ENCODE data around the gene TSC2. TPM values are rescaled to one million over a fixed set of nuclear protein-coding genes. Genes with fewer than 3 reads are reported as not detected.
"Not testable (repeated sequence)": the region's sequence is repeated elsewhere in the genome, so short reads cannot be mapped to it uniquely, and the experiment has no call there.

TSC2 gene
- total RNA-seq, 1 donor from 2014 or later, result 96.4 TPM

DNA sequence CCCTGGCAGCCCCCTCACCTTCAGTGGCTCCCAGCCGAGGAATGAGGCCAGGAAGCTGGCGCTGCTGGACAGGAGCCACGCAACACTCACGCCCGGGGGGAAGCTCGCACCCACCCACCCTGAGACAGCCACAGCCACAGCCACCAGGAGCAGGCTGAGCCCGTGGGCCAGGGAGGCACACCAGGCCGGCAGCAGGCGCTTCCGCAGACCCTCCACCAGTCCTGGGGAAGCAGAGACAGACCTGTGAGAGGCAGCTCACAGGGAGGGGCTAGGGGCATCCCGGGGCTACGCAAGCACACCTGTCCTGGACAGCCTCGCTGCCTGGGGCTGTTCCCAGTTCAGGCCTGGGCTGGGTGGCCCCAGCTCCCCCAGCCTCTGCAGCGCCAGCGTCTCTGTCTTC lies 46.0 kb downstream of the TSC2 start:
- Mint-ChIP-seq H3K4me1 (ENCODE audit: low read depth) (no peaks in the 10 kb centered on the region), H3K27ac (no peak overlapping the region), H3K4me3 (no peak overlapping the region), H3K27me3 (ENCODE audit: insufficient read depth) (no peaks in the 10 kb centered on the region), H3K9me3 (no peaks in the 10 kb centered on the region), H3K36me3 (ENCODE audit: low read depth) (peaks cover 6% of the 10 kb centered on the region)
- intact Hi-C loops (cut with micrococcal nuclease), result no loop called here
- no peak for DNase-seq (ENCODE audit: low spot score)

DNA sequence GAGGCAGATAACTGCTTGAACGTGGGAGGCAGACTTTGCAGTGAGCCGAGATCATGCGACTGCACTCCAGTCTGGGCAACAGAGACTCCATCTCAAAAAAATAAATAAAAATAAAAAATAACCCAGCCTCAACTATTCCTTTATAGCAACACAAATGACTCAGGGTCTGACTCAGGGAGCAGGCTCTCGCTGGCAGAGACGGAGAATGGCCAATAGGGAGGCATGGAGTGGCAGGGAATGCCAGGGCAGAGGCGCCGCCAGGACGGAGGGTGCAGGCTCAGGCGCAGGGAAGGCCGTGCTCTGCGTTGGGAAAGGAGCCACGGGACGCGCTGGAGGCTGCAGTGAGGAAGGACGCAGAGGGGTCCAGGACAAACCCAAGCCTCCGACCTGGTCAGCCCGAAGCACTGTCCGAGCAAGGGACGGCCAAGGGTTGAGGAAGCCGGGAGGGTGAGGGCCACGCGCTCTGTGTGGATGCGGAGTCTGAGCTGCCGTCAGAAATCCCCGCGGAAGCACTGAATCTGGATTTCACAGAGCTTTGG lies 47.6 kb downstream of the TSC2 start:
- no peak for DNase-seq (ENCODE audit: low spot score)
- Mint-ChIP-seq H3K9me3 (no peaks in the 10 kb centered on the region), H3K4me1 (ENCODE audit: low read depth) (no peaks in the 10 kb centered on the region), H3K27ac (no peak overlapping the region), H3K4me3 (no peak overlapping the region), H3K36me3 (ENCODE audit: low read depth) (peaks cover 4% of the 10 kb centered on the region), H3K27me3 (ENCODE audit: insufficient read depth) (no peaks in the 10 kb centered on the region)
- intact Hi-C loops (cut with micrococcal nuclease), result no loop called here

DNA sequence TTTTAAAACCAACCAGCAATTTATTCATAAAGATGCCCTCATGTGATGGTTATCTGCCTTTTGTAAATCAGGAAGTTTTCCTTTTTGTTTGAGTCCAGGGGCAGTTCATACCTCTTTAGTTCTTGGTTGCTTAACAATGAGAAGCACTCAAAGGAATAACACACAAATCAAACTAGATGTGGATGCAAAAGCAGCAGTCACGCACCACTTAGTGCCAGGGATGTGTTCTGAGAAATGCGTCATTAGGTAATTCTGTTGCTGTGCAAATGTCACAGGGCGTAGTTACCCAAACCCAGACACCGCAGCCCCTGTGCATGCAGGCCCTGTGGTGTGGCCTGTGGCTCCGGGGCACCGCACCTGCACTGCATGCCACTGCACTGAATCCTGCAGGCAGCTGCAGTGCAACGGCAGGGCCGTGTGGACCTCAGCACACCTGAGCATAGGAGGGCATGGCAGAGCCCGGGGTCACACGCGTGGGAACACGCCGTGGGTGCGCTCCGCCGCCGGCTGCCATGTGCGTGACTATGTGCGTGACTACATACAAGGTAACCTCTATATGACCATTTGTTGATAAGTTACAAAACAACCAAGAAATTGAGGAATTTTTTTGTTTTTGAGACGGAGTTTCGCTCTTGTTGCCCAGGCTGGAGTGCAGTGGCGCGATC lies 48.3 kb downstream of the TSC2 start:
- intact Hi-C loops (cut with micrococcal nuclease), result no loop called here
- Mint-ChIP-seq H3K27ac (no peak overlapping the region), H3K4me1 (ENCODE audit: low read depth) (no peaks in the 10 kb centered on the region), H3K36me3 (ENCODE audit: low read depth) (peaks cover 4% of the 10 kb centered on the region), H3K27me3 (ENCODE audit: insufficient read depth) (no peaks in the 10 kb centered on the region), H3K9me3 (no peaks in the 10 kb centered on the region), H3K4me3 (no peak overlapping the region)
- no peak for DNase-seq (ENCODE audit: low spot score)

DNA sequence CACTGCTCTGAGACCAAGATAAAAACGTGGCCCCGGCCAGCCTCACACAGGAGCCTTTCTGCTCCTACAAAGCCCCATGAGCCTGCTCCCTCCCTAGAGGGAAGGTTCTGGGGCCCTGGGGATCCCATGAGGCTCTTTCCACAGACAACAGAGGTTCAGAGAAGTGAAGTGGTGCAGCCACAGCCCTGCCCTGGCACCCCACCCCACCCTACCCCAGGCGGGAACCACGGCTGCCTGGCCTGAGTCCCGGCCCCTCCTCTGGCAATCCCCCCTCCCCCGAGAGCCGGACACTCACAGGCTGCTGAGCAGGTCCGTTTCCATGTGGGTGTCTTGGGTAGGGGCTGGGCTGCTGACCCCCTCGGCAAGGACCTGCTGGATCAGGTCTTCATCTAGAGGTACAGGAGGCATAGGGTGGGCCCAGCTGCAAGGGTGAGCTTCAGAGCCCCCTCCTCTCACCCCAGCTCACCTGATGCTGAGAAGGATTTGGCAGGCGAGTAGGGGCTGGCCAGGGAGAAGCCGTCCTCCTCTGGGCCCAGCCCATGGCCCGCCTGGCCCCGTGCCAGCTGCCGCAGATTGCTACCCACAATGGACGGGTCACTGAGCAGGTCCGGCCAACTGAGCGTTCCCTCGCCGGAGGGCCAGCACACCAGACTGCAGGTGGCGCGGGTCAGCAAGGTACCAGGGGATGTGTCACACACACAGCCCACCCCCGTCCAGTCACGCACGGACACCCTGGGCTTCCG lies 49.2 kb downstream of the TSC2 start:
- Mint-ChIP-seq H3K27me3 (ENCODE audit: insufficient read depth) (no peaks in the 10 kb centered on the region), H3K9me3 (no peaks in the 10 kb centered on the region), H3K4me3 (no peak overlapping the region), H3K4me1 (ENCODE audit: low read depth) (no peaks in the 10 kb centered on the region), H3K36me3 (ENCODE audit: low read depth) (peaks cover 4% of the 10 kb centered on the region), H3K27ac (no peak overlapping the region)
- intact Hi-C loops (cut with micrococcal nuclease), result no loop called here
- DNase-seq (ENCODE audit: low spot score), result no peak

DNA sequence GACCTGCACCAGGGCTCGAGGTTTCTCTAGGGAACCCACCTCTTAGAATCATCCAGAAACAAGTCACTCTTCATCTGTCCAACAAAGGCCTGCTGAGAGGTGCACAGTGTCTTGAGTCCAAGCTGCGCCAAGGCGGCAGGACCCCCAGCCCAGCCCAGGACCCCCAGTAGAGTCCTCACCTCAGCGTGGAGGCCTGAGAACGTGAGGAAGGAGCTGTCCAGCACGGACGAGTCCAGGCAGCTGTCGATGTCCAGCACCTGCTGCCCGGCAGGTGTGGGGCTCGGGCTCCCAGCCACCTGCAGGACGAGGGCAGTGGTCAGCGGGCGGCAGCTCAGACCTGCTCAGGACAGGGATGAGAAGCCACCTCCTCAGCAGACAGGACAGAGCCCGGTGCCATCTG lies 49.9 kb downstream of the TSC2 start:
- H3K36me3 Mint-ChIP-seq (ENCODE audit: low read depth); H3K27me3 Mint-ChIP-seq (ENCODE audit: insufficient read depth); H3K9me3 Mint-ChIP-seq; H3K4me3 Mint-ChIP-seq; H3K4me1 Mint-ChIP-seq (ENCODE audit: low read depth); intact Hi-C loops (cut with micrococcal nuclease); DNase-seq (ENCODE audit: low spot score); H3K27ac Mint-ChIP-seq: not testable (repeated sequence)

DNA sequence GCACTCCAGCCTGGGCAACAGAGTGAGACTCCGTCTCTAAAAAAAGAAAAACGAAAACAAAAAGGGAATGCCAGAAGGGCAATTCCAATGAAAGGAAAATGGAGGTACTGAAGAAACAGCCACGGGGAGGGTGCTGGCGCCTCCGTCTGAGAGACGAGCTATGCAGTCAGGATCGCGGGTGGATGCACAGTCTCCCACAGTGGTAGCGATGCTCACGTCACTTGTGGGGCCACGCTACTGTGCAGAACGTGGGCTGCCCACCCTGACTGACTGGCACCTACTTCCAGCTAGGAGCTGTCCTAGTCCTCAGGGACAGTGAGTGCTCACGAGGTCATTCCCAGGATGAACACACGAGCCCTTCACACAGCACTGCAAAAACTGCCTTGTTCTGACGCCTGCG lies 53.8 kb downstream of the TSC2 start:
- intact Hi-C loops (cut with micrococcal nuclease); H3K27ac Mint-ChIP-seq; H3K27me3 Mint-ChIP-seq (ENCODE audit: insufficient read depth); H3K9me3 Mint-ChIP-seq; H3K36me3 Mint-ChIP-seq (ENCODE audit: low read depth); H3K4me3 Mint-ChIP-seq; H3K4me1 Mint-ChIP-seq (ENCODE audit: low read depth); DNase-seq (ENCODE audit: low spot score): not testable (repeated sequence)

DNA sequence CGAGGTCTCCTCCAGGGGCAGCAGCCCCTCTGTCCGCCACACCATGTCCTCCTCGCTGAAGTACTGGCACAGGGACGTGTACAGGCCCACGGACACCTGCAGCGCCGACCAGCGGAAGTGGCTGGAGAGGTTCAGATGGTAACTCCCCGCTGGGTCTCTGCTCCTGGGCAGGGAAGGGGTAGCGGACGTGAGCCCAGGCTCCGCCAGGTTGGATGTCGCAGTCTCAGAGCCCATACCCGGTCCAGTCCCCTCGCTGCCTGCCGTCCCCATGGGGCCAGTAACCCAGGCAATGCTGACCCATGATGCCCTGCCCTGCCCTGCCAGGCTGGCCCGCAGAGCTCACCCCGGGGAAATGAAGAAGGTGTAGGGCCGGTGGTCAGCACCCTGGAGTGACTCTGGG lies 54.7 kb downstream of the TSC2 start:
- no peaks in the 10 kb centered on the region for H3K9me3 Mint-ChIP-seq
- no peaks in the 10 kb centered on the region for H3K4me1 Mint-ChIP-seq (ENCODE audit: low read depth)
- no peak overlapping the region for H3K4me3 Mint-ChIP-seq
- H3K36me3 Mint-ChIP-seq (ENCODE audit: low read depth), result peaks cover 1% of the 10 kb centered on the region
- DNase-seq (ENCODE audit: low spot score), result no peak
- H3K27me3 Mint-ChIP-seq (ENCODE audit: insufficient read depth), result no peaks in the 10 kb centered on the region
- H3K27ac Mint-ChIP-seq, result no peak overlapping the region
- intact Hi-C loops (cut with micrococcal nuclease), result no loop called here

DNA sequence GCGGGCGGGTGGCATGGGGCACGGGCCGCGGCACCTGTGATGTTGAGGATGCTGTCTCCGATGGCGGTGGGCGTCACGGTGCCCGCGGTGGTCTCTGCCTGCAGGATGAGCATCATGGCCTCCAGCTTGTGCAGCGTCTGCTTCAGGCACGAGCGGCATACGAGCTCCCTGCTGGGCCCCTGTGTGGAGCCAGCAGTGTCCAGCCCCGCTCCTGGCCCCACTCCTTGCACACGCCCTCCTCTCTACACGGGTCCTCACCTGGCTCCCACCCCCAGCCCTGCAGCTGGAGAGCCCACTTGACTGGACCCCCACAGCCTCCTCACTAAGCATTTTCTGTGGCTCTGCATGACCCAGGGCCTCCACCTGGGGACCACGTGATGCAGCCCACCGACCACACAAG lies 56.7 kb downstream of the TSC2 start:
- H3K36me3 Mint-ChIP-seq (ENCODE audit: low read depth); H3K9me3 Mint-ChIP-seq; H3K27me3 Mint-ChIP-seq (ENCODE audit: insufficient read depth); DNase-seq (ENCODE audit: low spot score); intact Hi-C loops (cut with micrococcal nuclease); H3K27ac Mint-ChIP-seq; H3K4me1 Mint-ChIP-seq (ENCODE audit: low read depth); H3K4me3 Mint-ChIP-seq: not testable (repeated sequence)

DNA sequence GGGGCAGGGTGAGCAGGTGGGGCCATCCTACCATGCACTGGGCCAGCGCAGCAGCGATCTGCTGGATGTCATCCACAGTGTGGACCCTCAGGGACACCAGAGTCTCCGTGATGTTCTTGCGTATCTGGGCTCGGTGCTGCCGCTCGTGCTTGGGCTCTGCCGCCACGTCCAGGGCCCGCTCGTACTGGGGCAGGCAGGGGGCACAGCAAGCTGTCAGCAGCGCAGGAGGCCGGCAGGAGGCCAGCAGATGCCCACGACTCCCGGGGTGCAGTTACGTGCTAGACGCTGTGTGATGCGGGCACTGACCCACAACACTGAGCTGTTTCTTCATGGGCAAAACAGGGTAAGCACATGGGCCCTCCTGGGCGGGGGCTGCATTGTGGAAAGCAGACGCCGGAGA lies 57.5 kb downstream of the TSC2 start:
- H3K27me3 Mint-ChIP-seq (ENCODE audit: insufficient read depth); H3K27ac Mint-ChIP-seq; H3K36me3 Mint-ChIP-seq (ENCODE audit: low read depth); DNase-seq (ENCODE audit: low spot score); H3K4me1 Mint-ChIP-seq (ENCODE audit: low read depth); H3K4me3 Mint-ChIP-seq; intact Hi-C loops (cut with micrococcal nuclease); H3K9me3 Mint-ChIP-seq: not testable (repeated sequence)

DNA sequence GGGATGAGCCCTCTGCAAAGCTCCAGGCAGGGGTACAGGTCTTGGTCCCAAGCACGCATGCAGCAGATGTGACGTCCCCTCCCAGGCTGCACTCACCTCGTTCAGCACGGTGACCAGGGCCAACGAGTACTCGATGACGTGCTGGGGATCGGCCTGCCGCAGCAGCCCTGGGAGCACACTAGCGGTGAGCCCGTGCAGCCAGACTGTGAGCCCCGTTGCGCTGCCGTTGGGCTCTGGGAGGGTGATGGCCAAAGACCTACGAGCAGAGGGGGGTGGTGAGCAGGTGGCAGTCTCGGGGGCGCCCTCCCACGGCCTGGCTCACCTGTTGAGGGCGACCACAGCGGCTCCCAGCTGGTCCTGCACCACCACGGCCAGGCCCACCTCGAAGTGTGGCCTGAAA lies 58.0 kb downstream of the TSC2 start:
- H3K36me3 Mint-ChIP-seq (ENCODE audit: low read depth); H3K27ac Mint-ChIP-seq; DNase-seq (ENCODE audit: low spot score); H3K9me3 Mint-ChIP-seq; H3K27me3 Mint-ChIP-seq (ENCODE audit: insufficient read depth); H3K4me1 Mint-ChIP-seq (ENCODE audit: low read depth); intact Hi-C loops (cut with micrococcal nuclease); H3K4me3 Mint-ChIP-seq: not testable (repeated sequence)

DNA sequence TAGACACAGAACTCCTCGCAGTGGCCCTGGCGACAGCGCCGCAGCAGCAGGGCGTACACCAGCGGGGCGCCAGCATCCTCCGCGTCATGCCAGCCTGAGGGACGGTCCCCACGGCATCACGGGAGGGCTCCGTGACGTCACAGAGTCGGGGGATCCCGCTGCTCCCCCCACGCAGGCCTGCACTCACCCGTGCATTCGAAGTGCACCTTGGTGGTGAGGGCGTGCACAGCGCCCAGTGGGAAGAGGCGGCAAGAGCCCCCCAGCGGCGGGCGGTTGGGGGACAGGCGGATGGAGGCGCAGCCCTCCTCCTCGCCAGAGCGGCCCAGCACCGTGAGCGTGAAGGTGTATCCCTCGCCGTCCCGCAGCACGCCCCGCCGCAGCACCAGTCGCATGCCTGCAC lies 58.4 kb downstream of the TSC2 start:
- intact Hi-C loops (cut with micrococcal nuclease); H3K27ac Mint-ChIP-seq; H3K4me3 Mint-ChIP-seq; H3K9me3 Mint-ChIP-seq; DNase-seq (ENCODE audit: low spot score); H3K36me3 Mint-ChIP-seq (ENCODE audit: low read depth); H3K4me1 Mint-ChIP-seq (ENCODE audit: low read depth); H3K27me3 Mint-ChIP-seq (ENCODE audit: insufficient read depth): not testable (repeated sequence)

DNA sequence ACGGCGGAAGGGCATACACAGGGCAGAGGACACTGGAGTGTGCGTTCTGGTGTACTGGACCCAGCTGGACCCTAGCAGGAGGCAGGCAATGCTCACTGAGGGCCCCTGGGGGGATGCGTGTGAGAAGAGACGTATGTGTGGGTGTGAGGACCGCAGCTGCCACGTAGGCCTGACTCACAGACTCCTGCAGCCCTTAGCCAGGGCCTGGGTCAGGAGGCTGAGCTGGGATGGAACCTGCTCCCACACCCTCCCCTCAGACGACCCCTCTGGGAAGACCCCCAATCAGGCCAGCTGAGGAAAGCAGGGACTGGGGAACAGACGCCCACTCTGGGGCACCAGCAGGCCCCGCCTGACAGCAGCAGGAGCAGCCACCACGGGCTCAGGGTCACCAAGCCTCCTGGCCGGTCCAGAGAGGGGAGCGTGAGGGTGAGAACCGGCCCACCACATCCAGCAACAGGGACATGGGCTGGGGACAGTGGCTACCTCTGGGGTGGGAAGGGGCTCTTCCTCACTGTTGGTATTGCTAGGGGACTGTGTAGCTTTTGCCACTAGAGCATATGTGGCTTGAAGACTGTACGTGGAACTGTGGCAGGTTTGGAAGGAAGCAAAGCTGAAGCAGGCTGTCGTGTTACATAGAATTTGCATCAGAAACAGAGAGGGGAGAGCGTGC lies 59.5 kb downstream of the TSC2 start:
- DNase-seq (ENCODE audit: low spot score); H3K4me3 Mint-ChIP-seq; H3K4me1 Mint-ChIP-seq (ENCODE audit: low read depth); intact Hi-C loops (cut with micrococcal nuclease); H3K9me3 Mint-ChIP-seq; H3K36me3 Mint-ChIP-seq (ENCODE audit: low read depth); H3K27ac Mint-ChIP-seq; H3K27me3 Mint-ChIP-seq (ENCODE audit: insufficient read depth): not testable (repeated sequence)

DNA sequence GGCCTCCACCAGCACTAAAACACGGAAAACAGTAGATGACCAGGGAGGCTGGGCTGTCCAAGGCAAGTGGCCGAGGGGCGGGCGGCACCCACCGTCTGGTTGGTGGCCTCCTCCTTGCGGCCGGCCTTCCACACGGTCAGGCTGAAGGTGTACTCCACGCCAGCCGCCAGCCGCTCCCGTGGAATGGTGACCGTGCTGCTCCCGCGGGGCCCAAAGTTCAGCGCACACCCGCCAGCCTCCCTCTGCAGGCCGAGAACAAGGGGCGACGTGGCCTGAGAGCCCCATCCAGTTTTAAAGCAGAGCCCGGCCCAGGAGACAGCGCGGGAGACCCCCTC lies 60.0 kb downstream of the TSC2 start:
- H3K9me3 Mint-ChIP-seq; H3K27ac Mint-ChIP-seq; H3K4me3 Mint-ChIP-seq; DNase-seq (ENCODE audit: low spot score); H3K36me3 Mint-ChIP-seq (ENCODE audit: low read depth); intact Hi-C loops (cut with micrococcal nuclease); H3K27me3 Mint-ChIP-seq (ENCODE audit: insufficient read depth); H3K4me1 Mint-ChIP-seq (ENCODE audit: low read depth): not testable (repeated sequence)

Measured in activated T-helper 1 cell treated with anti-CD3 and anti-CD28 coated beads, Interleukin-12 subunit alpha, Interleukin-12 subunit beta, Interleukin-2, Interleukin-4 antibody, amounts not matched to agents 30 ng/mL and 10 ng/mL and 1 ng/mL, durations not matched to agents 14 hours and 24 hours and 36 hours (primary cell).